C4-2B (cell line): ENCODE results near the gene PIRT.
A peak's percentile ranks its signal among the peaks of the same experiment; 100 is the strongest.

Experiments
- H3K27ac ChIP-seq: fragments of 450-650 bp; 2 replicates; pipeline ENCODE4 v1.5.1; 2017
- ZFX ChIP-seq: fragments of 450-650 bp; IDR thresholded peaks from 2 replicates; pipeline ENCODE4 v1.6.1; 2017
- TF ChIP-seq, protein P1 (sequence below): fragments of 450-650 bp; conservative IDR thresholded peaks from 2 replicates; pipeline ENCODE4 v1.5.1; 2017; ENCODE audit warnings: mild to moderate bottlenecking

Gene PIRT

DNA sequence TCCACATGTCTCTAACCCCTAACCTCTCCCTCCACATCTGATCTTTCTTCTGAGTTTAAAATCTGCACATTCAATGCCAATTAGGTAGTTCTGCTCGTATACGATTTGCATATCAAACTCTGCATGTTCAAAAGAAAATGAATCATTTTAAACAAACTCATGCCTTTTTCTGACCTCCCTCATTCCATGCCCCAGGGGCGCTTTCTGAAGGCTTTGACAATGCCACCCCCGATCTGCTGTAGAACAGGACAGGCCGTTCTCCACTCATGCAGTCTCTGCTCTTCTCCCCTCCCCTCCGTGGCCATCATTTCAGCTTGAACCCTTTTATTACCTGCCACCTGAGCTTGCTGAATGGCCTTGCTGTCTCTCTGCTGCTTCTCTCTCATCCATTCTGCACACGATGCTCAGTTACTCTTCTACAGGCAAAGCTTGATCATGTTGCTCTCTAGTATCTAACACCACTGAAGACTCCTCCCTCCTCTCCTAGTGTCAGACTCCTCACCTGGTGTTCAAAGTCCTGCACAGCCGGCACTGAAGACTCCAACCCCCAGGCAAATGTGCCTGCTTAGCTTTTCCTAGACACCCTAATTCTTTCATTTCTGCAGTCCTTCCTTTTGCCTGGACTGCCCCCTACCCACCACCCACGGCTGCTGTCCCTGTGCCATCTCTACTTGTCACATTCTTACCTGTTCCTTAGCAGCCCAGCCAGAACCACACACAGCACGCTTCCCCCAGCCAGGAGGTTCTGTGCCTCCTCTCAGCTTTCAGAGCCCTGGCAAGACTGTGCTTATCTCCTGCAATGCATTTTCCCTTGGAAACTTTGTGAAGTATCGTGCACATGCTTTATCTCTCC, 40.2 kb downstream of the PIRT start:
- no peak for TF ChIP-seq ZFX
- TF ChIP-seq, protein P1, sequence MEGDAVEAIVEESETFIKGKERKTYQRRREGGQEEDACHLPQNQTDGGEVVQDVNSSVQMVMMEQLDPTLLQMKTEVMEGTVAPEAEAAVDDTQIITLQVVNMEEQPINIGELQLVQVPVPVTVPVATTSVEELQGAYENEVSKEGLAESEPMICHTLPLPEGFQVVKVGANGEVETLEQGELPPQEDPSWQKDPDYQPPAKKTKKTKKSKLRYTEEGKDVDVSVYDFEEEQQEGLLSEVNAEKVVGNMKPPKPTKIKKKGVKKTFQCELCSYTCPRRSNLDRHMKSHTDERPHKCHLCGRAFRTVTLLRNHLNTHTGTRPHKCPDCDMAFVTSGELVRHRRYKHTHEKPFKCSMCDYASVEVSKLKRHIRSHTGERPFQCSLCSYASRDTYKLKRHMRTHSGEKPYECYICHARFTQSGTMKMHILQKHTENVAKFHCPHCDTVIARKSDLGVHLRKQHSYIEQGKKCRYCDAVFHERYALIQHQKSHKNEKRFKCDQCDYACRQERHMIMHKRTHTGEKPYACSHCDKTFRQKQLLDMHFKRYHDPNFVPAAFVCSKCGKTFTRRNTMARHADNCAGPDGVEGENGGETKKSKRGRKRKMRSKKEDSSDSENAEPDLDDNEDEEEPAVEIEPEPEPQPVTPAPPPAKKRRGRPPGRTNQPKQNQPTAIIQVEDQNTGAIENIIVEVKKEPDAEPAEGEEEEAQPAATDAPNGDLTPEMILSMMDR = no peak
- peak overlapping the region; percentile 62 for H3K27ac ChIP-seq

DNA sequence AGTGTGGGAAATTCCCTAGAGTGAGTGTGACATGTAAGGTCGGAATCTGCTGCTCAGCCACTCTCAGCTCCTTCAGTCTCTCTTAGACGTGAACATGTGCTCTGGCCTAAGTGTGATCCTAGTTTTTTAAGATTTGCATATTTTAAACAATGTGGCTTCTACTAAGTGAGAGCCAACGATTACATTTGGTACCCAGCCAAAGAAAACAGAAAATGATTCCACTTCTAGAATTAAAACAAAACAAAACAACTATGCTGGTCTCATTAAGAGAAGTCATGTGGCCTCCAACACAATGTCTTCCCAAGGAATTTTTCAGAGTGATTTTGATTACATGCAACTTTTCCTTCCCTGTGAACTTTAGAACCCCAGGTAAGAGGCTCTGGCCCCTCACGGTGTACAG, 44.1 kb downstream of the PIRT start:
- no peak overlapping the region for H3K27ac ChIP-seq
- TF ChIP-seq, protein P1 = no peak
- TF ChIP-seq ZFX = no peak

DNA sequence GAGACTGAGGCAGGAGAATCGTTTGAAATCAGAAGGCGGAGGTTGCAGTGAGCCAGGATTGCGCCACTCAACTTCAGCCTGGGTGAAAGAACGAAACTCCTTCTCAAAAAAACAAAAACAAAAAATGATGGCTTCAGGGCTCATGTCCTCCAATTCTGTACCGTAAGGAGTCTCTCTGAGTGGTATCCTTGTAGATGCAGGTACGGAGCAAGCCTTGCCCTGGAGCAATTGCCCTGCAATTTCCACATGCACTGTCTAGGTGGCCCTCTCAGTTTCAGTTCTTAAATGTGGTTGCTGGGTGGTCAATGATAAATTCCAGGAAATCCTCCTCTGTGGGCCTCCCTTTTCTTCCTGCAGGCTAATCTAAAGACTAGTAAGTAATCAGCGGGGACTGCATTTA, 44.6 kb downstream of the PIRT start:
- TF ChIP-seq, protein P1 = no peak
- no peak for TF ChIP-seq ZFX
- H3K27ac ChIP-seq = no peak overlapping the region

DNA sequence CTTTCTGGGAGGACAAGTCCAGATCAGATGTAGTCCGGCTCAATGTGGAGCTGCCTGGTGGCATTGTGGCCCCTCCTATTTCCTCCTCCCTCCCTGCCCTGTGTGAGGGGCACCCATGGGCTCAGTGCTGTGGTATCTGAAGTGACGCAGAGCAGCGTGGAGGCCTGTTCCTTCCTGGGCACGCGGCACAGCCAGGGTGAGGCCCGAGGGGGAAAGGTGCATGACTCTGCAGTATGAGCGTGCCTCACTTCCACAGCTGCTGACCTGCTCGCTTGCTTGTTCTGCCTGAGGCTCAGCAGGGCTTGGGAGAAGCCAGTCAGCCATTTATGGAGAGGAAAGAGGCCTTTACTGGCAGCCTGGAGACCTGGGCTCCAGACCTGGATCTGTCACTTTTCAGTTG, 45.7 kb downstream of the PIRT start:
- H3K27ac ChIP-seq = peak overlapping the region; percentile 70
- TF ChIP-seq, protein P1 = no peak
- no peak for TF ChIP-seq ZFX

DNA sequence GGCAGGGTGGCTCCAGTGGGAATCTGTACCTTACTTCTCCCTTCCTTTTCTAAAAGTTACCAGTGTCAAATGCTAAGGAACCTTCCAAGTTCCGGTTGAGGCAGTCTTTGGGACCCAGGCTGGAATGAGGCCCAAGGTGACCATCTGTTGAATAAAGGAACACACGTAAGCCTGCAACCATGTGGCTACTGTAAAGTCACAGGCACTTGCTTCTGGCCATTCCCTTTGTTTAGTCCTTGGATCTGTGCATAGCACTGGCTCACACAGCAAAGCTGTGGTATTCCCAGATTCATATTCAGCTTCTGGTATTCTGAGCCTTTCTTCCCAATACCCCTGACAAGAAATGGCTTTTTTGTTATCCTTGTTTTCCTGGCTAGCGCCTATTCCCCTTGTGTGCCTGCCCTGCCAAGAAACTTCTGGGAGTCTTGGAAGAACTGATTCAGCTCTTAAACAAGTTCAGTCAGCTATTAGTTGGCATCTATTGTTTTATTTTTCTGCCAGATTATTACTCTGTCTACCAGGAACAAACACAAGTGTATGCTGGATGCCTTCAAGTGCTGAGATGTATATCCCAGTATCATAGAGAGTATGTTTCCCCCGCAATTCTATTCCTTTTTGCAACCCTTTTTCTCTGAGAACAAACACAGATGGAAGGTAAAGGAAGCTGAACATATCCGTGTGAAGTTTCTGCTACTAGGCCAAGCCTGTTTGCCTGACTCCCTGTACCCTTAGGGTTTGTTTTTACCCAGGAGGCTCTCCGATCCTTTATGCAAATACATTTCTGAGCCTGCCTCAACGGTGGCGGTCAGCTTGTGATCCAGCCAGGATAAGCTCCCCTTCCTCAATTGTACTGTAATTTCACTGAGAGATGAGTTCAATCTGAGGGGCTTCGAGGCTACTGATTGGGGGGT, 47.1 kb downstream of the PIRT start:
- TF ChIP-seq, protein P1 = no peak
- TF ChIP-seq ZFX = no peak
- H3K27ac ChIP-seq = peak overlapping the region; percentile 70

DNA sequence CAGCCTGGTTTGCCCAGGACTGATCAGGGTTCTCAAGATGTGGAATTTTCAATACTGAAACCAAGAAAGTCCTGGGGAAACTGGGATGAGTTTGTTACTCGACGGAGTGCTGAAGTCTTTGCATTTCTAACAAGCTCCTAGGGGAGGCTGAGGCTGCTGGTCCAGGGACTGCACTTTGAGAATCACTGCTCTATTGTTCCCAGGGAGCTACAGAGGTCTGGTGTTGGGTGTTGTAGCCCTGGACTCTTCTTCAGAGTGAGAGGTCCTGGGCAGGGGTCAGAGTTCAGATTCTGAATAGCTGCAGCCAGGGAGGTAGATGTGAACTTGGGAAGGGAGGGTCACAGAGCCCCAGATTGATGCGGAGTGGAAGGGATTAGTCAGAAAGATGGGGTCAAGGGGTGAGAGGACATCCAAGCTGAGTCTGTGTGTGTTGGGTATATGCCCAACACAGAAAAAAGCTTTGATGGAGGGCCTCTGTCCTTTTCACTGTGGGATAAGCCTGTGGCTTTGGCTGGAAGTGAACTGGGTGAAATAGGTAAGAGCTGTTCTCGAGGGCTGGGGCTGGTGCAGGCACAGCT, 48.1 kb downstream of the PIRT start:
- H3K27ac ChIP-seq = peak overlapping the region; percentile 70
- TF ChIP-seq, protein P1 = no peak
- TF ChIP-seq ZFX = no peak
